AG09309 (cell line): ENCODE data around the gene SCN1B.

Experiments used
- DNase-seq: peaks from one replicate; pipeline ENCODE4 v3.0.0-alpha.2; 2010; ENCODE audit warnings: low read depth
- H3K4me3 ChIP-seq: 2 replicates; pipeline ENCODE4 v1.5.1; 2011; ENCODE audit warnings: mild to moderate bottlenecking, low read depth, low read length, moderate library complexity; ENCODE audit not compliant: control insufficient read depth
- CTCF ChIP-seq: IDR thresholded peaks from 2 replicates; pipeline ENCODE4 v1.5.1; 2011; ENCODE audit warnings: mild to moderate bottlenecking, low read depth, low read length, inconsistent platforms; ENCODE audit not compliant: insufficient read depth, control insufficient read depth; ENCODE audit errors: missing control alignments

SCN1B gene

GRCh38 chr19:35076657-35077056 is 46.4 kb downstream of the SCN1B start:
- DNase-seq, result no peak

GRCh38 chr19:35077411-35078223 is 47.3 kb downstream of the SCN1B start:
- no peak for DNase-seq
- TF ChIP-seq CTCF, result no peak
- no peak overlapping the region for H3K4me3 ChIP-seq

More at GRCh38 chr19:35076657-35077056, 46.4 kb downstream of the SCN1B start:
- no peak overlapping the region for H3K4me3 ChIP-seq
- no peak for TF ChIP-seq CTCF

- no peak for TF ChIP-seq CTCF
- DNase-seq, result no peak
- H3K4me3 ChIP-seq, result no peak overlapping the region
Observed at GRCh38 chr19:35079826-35080225, 49.6 kb downstream of the SCN1B start.

GRCh38 chr19:35080613-35081170 is 50.4 kb downstream of the SCN1B start:
- H3K4me3 ChIP-seq, result no peak overlapping the region
- TF ChIP-seq CTCF, result no peak
- DNase-seq, result no peak

- no peak overlapping the region for H3K4me3 ChIP-seq
- no peak for DNase-seq
- TF ChIP-seq CTCF, result no peak
Observed at GRCh38 chr19:35081201-35081600, 50.9 kb downstream of the SCN1B start.

- no peak overlapping the region for H3K4me3 ChIP-seq
- no peak for DNase-seq
- TF ChIP-seq CTCF, result no peak
Observed at GRCh38 chr19:35083691-35084508, 53.6 kb downstream of the SCN1B start.
